Testis (tissue), 3 donors: ENCODE data around the gene RLBP1. TPM values are rescaled to one million over a fixed set of nuclear protein-coding genes. Genes with fewer than 3 reads are reported as not detected.

ENCODE experiments used
- DNase-seq: peaks from one replicate; pipeline ENCODE4 v3.0.0-alpha.2; 2019
- H3K27ac ChIP-seq, 2 donors: fragments of 200-600 bp; sonication (generic); one replicate each; pipeline ENCODE4 v1.5.1; 2019
- H3K27me3 ChIP-seq: fragments of 200-600 bp; sonication (generic); one replicate; pipeline ENCODE4 v1.5.1; 2019
- H3K36me3 ChIP-seq: fragments of 200-600 bp; sonication (generic); one replicate; pipeline ENCODE4 v1.5.1; 2017; ENCODE audit warnings: low read depth; ENCODE audit errors: missing control alignments
- H3K4me1 ChIP-seq: fragments of 200-600 bp; sonication (generic); one replicate; pipeline ENCODE4 v1.5.1; 2019
- H3K4me3 ChIP-seq, 2 donors: fragments of 200-600 bp; sonication (generic); one replicate each; pipeline ENCODE4 v1.5.1; 2017 to 2019
- H3K9me3 ChIP-seq: fragments of 200-600 bp; sonication (generic); one replicate; pipeline ENCODE4 v1.5.1; 2017
- POLR2A ChIP-seq: fragments of 450-650 bp; IDR thresholded peaks from one replicate; pipeline ENCODE4 v1.6.1; 2017; ENCODE audit warnings: antibody characterized with exemption, mild to moderate bottlenecking, moderate library complexity
- WGBS, 2 donors: methylation state at CpG; one replicate each; pipeline ENCODE4 v1.1.5; 2018; 5-methylcytosine and 5-hydroxymethylcytosine counted together
- intact Hi-C: fragments of 100-400 bp; cut with DNase I; formaldehyde crosslinking; loops from one replicate; pipeline ENCODE4 v1.15.1; 2023; ENCODE audit warnings: low total_unique reads
- polyA plus RNA-seq: library from polyadenylated mRNA; stranded (reverse); fragments of 350-450 nt; fragmentation: Illumina TruSeq; extraction: RNeasy Lipid Tissue Mini Kit (QIAGEN cat#74804); gene quantifications from one replicate; pipeline ENCODE4 v1.2.3, GENCODE V29; 2014; ENCODE audit warnings: low read depth, low replicate concordance; ENCODE audit not compliant: insufficient read depth
- total RNA-seq, 2 donors: library from RNA; depleted of rRNA; stranded (reverse); fragments of >200 nt; gene quantifications; one replicate each; pipeline ENCODE4 v1.2.3, GENCODE V29; 2016
- TF ChIP-seq, protein P1 (sequence below), 3 experiments: fragments of 450-650 bp in 2 of 3; fragments of 200-600 bp in 1 of 3; sonication (generic) in 1 of 3; IDR thresholded peaks; one replicate each; pipeline ENCODE4 v1.5.1; 2016 to 2019; ENCODE audit warnings: antibody characterized with exemption in 3 of 3, mild to moderate bottlenecking in 2 of 3, moderate library complexity in 1 of 3

The RLBP1 gene
- total and polyA plus RNA-seq, 3 donors from 2014 or later = 0.31 to 1.1 (median 0.93) TPM

DNA sequence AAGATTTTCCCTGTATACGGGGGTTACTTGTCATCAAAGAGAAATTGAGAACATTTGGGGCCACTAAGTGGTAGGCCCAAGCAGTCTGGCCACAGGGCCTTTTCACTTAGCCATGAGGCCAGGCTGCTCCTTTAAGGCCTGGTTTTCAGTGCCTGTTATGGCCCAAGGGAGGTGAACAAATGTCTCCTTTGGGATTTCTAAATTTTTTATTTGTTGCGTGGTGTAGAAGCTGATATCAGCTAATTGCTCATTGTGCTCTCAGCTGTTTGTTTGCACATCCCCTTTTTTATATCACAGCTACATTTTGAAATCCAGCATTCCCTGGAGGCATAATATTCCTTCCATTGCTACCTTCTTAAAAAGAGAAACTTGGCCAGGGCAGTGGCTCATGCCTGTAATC, 48.5 kb downstream of the RLBP1 start:
- no peak for DNase-seq
- 70 to 73% methylated on average over 2 of the region's 2 CpGs for WGBS, 2 donors

DNA sequence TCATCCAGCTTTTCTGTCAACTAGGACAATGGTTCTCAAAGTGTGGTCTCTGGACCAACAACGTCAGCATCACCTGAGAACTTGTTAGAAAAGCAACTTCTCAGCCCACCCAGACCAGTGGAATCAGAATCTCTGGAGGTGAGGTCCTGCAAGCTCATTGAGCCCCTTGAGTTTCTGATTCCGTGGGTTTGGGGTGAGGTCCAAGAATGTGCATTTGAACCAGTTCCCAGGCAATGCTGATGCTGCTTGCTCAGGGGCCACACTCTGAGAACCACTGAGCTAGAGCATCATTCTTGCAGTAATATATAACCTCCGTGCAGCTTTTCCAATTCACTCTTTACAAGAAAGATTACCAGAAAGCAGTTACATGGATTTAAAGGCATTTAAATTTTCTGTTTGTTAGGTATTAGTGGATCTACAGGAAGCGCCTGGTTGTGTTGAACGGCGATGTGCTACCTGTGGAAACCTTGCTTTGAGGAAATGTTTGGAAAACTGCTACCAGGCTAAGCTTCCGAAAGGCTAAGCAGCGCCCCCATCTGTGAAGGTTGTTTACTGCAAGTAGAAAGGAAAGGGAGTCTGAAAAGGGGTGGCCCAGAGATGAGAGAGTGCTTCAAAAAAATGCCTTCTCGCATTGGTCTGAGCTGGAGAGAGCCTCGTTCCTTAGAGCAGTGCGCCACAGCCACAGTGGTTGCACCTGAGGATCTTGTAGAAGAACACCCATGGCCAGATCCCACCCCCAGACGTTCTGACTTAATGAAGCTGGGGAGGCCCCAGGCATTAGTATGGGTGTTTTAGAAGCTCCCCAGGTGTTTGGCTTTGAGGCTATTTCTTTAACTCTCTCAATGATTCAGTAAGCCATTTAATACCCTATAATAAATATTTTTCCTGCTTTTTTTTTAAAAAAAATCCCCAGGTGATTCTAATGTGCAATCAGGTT, 50.0 kb downstream of the RLBP1 start:
- H3K27ac ChIP-seq = no peak overlapping the region
- no peaks in the 10 kb centered on the region for H3K9me3 ChIP-seq
- no peaks in the 10 kb centered on the region for H3K4me1 ChIP-seq
- WGBS, 2 donors = 71 to 79% methylated on average over 11 to 12 of the region's 12 CpGs
- DNase-seq = peak; percentile 62
- H3K27me3 ChIP-seq = no peaks in the 10 kb centered on the region
- intact Hi-C loops = no loop called here
- no peaks in the 10 kb centered on the region for H3K36me3 ChIP-seq
- TF ChIP-seq, protein P1, sequence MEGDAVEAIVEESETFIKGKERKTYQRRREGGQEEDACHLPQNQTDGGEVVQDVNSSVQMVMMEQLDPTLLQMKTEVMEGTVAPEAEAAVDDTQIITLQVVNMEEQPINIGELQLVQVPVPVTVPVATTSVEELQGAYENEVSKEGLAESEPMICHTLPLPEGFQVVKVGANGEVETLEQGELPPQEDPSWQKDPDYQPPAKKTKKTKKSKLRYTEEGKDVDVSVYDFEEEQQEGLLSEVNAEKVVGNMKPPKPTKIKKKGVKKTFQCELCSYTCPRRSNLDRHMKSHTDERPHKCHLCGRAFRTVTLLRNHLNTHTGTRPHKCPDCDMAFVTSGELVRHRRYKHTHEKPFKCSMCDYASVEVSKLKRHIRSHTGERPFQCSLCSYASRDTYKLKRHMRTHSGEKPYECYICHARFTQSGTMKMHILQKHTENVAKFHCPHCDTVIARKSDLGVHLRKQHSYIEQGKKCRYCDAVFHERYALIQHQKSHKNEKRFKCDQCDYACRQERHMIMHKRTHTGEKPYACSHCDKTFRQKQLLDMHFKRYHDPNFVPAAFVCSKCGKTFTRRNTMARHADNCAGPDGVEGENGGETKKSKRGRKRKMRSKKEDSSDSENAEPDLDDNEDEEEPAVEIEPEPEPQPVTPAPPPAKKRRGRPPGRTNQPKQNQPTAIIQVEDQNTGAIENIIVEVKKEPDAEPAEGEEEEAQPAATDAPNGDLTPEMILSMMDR (IDR thresholded peaks at IDR 0.05) = peak; percentile 34 to 72 (median 67)
- TF ChIP-seq POLR2A = no peak
- no peak overlapping the region for H3K4me3 ChIP-seq

More for the DNA sequence above, 48.5 kb downstream of the RLBP1 start:
- intact Hi-C loops = no loop called here
- Histone ChIP-seq H3K27ac (no peak overlapping the region), H3K9me3 (no peaks in the 10 kb centered on the region), H3K4me1 (peaks cover 3% of the 10 kb centered on the region), H3K4me3 (no peak overlapping the region), H3K27me3 (no peaks in the 10 kb centered on the region), H3K36me3 (no peaks in the 10 kb centered on the region)
- TF ChIP-seq, protein P1 (IDR thresholded peaks at IDR 0.05) = no peak
- no peak for TF ChIP-seq POLR2A

DNA sequence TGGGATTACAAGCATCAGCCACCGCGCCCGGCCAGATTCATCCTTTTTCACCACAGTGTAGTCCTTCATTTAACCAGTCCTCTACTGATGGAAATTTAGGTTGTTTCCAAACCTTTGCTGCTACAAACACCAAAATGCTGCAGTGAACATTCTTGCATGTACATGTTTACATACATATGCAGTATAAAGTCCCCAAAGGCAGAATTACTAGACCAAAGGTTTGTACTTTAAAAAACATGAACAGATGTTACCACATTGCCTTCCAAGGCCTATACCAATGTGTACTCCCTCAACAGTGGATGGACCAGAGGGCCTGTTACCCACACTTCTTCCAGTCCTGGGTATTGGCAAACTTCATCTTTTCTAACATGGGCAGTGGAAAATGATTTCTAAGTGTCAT, 51.0 kb downstream of the RLBP1 start:
- Histone ChIP-seq H3K36me3 (no peaks in the 10 kb centered on the region), H3K27ac (no peak overlapping the region), H3K9me3 (no peaks in the 10 kb centered on the region), H3K27me3 (no peaks in the 10 kb centered on the region), H3K4me1 (peaks cover 8% of the 10 kb centered on the region), H3K4me3 (no peak overlapping the region)
- intact Hi-C loops = no loop called here
- DNase-seq = no peak
- WGBS, 2 donors = 87 to 100% methylated on average over 3 of the region's 3 CpGs
- TF ChIP-seq POLR2A = no peak
- TF ChIP-seq, protein P1 (IDR thresholded peaks at IDR 0.05) = no peak

DNA sequence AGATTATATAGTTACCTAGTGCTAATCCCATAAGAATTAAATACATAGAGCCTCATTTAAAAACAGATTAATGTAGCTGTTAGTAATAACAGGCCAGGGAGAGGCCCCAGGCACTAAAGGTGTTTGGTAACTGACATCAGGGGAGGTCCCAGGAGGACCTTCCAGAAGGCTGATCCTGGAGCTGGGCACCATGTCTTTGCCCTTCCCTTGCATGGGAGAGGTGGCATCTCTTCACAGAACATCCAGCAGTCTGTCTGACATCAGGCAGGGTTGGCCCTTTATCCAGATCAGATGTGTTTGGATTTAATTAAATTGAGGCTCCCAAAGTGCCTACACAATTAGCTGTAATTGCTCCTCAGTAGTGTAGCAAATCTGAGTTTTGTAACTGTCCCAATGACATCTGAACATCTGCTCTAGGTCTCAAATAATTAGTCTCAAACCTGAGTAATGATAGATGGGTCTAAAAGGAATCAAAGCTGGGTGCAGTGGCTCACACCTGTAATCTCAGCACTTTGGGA, 53.0 kb downstream of the RLBP1 start:
- intact Hi-C loops = no loop called here

More for the DNA sequence above, 53.0 kb downstream of the RLBP1 start:
- DNase-seq = no peak
- TF ChIP-seq, protein P1 (IDR thresholded peaks at IDR 0.05) = no peak
- no peak for TF ChIP-seq POLR2A
- H3K9me3 ChIP-seq = no peaks in the 10 kb centered on the region
- no peaks in the 10 kb centered on the region for H3K36me3 ChIP-seq
- no peak overlapping the region for H3K27ac ChIP-seq
- H3K4me3 ChIP-seq = no peak overlapping the region
- H3K27me3 ChIP-seq = no peaks in the 10 kb centered on the region
- peaks cover 13% of the 10 kb centered on the region for H3K4me1 ChIP-seq
